HepG2 (cell line): ENCODE results near the gene ACOXL. TPM values are rescaled to one million over a fixed set of nuclear protein-coding genes. Genes with fewer than 3 reads are reported as not detected.

ENCODE experiments used
- ATF7-NPFF ChIP-seq: sonication (generic); formaldehyde crosslinking; IDR thresholded peaks from 2 replicates; pipeline ENCODE4 v1.8.1; 2023; ENCODE audit warnings: mild to moderate bottlenecking, low read depth, missing genetic modification reagents, moderate library complexity
- FOXP4 ChIP-seq: sonication (generic); formaldehyde crosslinking; IDR thresholded peaks from 2 replicates; pipeline ENCODE4 v1.4.0; 2020; ENCODE audit warnings: missing genetic modification reagents
- GMEB1 ChIP-seq: sonication (generic); formaldehyde crosslinking; IDR thresholded peaks from 2 replicates; pipeline ENCODE4 v1.5.1; 2020; ENCODE audit warnings: missing genetic modification reagents, mild to moderate bottlenecking, borderline replicate concordance
- ISX ChIP-seq: sonication (generic); formaldehyde crosslinking; conservative IDR thresholded peaks from 2 replicates; pipeline ENCODE4 v1.5.0; 2020; ENCODE audit warnings: missing genetic modification reagents
- MAF1 ChIP-seq: sonication (generic); formaldehyde crosslinking; IDR thresholded peaks from 2 replicates; pipeline ENCODE4 v1.5.0; 2020; ENCODE audit warnings: missing genetic modification reagents, borderline replicate concordance
- PCBP2 ChIP-seq: fragments of 200-400 bp; formaldehyde crosslinking; optimal IDR thresholded peaks from 2 replicates; pipeline ENCODE3; 2018; ENCODE audit warnings: low read length, low read depth; ENCODE audit not compliant: poor library complexity, severe bottlenecking
- ZFP36 ChIP-seq: fragments of 150-350 bp; IDR thresholded peaks from 2 replicates; pipeline ENCODE4 v1.6.1; 2018; ENCODE audit warnings: borderline replicate concordance, low read length, low read depth; ENCODE audit not compliant: partially characterized antibody
- ZFP90 ChIP-seq: sonication (generic); formaldehyde crosslinking; IDR thresholded peaks from 2 replicates; pipeline ENCODE4 v1.8.0; 2022; ENCODE audit warnings: missing genetic modification reagents, mild to moderate bottlenecking, inconsistent platforms, borderline replicate concordance
- ZNF205 ChIP-seq: IDR thresholded peaks from 2 replicates; pipeline ENCODE4 v1.6.1; 2018; ENCODE audit warnings: missing biosample characterization, missing genetic modification reagents
- ZNF234 ChIP-seq: sonication (generic); formaldehyde crosslinking; conservative IDR thresholded peaks from 2 replicates; pipeline ENCODE4 v1.5.1; 2020; ENCODE audit warnings: mild to moderate bottlenecking, missing genetic modification reagents
- ZNF512 ChIP-seq: sonication (generic); formaldehyde crosslinking; IDR thresholded peaks from 2 replicates; pipeline ENCODE4 v1.4.0; 2020; ENCODE audit warnings: mild to moderate bottlenecking, missing genetic modification reagents
- ZSCAN29 ChIP-seq: sonication (generic); formaldehyde crosslinking; conservative IDR thresholded peaks from 2 replicates; pipeline ENCODE4 v1.4.0; 2020; ENCODE audit warnings: mild to moderate bottlenecking, missing genetic modification reagents
- ZZZ3 ChIP-seq: sonication (generic); formaldehyde crosslinking; IDR thresholded peaks from 2 replicates; pipeline ENCODE4 v1.4.0; 2020; ENCODE audit warnings: missing genetic modification reagents, mild to moderate bottlenecking, borderline replicate concordance
- polyA plus RNA-seq, 8 experiments: library from polyadenylated mRNA; depleted of rRNA in 3 of 8; stranded (reverse) in 7 of 8; unstranded in 1 of 8; fragments of >200 nt; fragmentation: Illumina TruSeq in 4 of 8; extraction: Trizol in 4 of 8; gene quantifications; 2 replicates each; pipeline versions ENCODE4 v1.2.1 to v1.2.3, GENCODE V29; 2011 to 2016; ENCODE audit warnings: low read depth in 4 of 8, missing spikeins in 1 of 8, mixed read lengths in 1 of 8; ENCODE audit not compliant: insufficient read depth in 1 of 8
- total RNA-seq, 5 experiments: library from RNA; depleted of rRNA; stranded (reverse); fragments of >200 nt; fragmentation: Illumina TruSeq; extraction: Trizol; gene quantifications; 2 replicates each; pipeline ENCODE4 v1.2.3, GENCODE V29; 2016; ENCODE audit warnings: low read depth in 1 of 5

Gene ACOXL
- total and polyA plus RNA-seq, 2 of the 13 experiments (the other 11 are each of a cell fraction or from before 2014, with no cell fraction given), result not detected

GRCh38 chr2:110943070-110943634, 210.8 kb downstream of the ACOXL start (continued):
- no peak for TF ChIP-seq GMEB1 (CRISPR knock-in tag)
- TF ChIP-seq ZNF234 (CRISPR knock-in tag), result no peak
- no peak for TF ChIP-seq ISX (CRISPR knock-in tag)
- no peak for TF ChIP-seq ZFP90 (CRISPR knock-in tag)
- TF ChIP-seq ZZZ3 (CRISPR knock-in tag), result no peak
- peak; percentile 24 for TF ChIP-seq PCBP2
- peak; percentile 85; the same call in 1 of the 2 replicates for TF ChIP-seq ZNF512 (CRISPR knock-in tag)
- TF ChIP-seq ATF7-NPFF (CRISPR knock-in tag), result no peak
- TF ChIP-seq ZSCAN29 (CRISPR knock-in tag), result no peak
- TF ChIP-seq ZNF205 (CRISPR knock-in tag), result no peak
- no peak for TF ChIP-seq ZFP36
- TF ChIP-seq MAF1 (CRISPR knock-in tag), result no peak
- TF ChIP-seq FOXP4 (CRISPR knock-in tag), result no peak
